CD4-positive, alpha-beta T cell (primary cell): ENCODE data around the gene TXNIP. TPM values are rescaled to one million over a fixed set of nuclear protein-coding genes. Genes with fewer than 3 reads are reported as not detected.
A peak's percentile ranks its signal among the peaks of the same experiment; 100 is the strongest.

Experiments used
- ATAC-seq: fragments of 200-7000 bp; cut with Tn5 transposase; one replicate; pipeline ENCODE4 v1.10.0; 2022; ENCODE audit warnings: mild to moderate bottlenecking; ENCODE audit not compliant: poor library complexity
- CTCF ChIA-PET: fragments of 350-600 bp; sonication (Branson Sonifier 250); formaldehyde crosslinking; loops from one replicate; lab custom pipeline; 2021; ENCODE audit warnings: antibody characterized with exemption, inconsistent platforms; lab: Charles Lee
- POLR2A ChIA-PET: fragments of 350-600 bp; sonication (Branson Sonifier 250); formaldehyde crosslinking; loops from one replicate; lab custom pipeline; 2021; ENCODE audit warnings: antibody characterized with exemption, inconsistent platforms; lab: Charles Lee
- DNase-seq, 14 experiments: peaks; one replicate each; pipeline ENCODE4 v3.0.0-alpha.2; 2013 to 2020; ENCODE audit warnings: mixed read lengths in 2 of 14
- H3K27ac ChIP-seq, 2 donors: one replicate each; pipeline versions ENCODE4 v1.5.1 to v1.7.0; 2013; ENCODE audit warnings: low read length in 2 of 2, low read depth in 1 of 2, mild to moderate bottlenecking in 1 of 2
- H3K27me3 ChIP-seq, 2 experiments: 1 replicate in 1 of 2; 2 replicates in 1 of 2; pipeline versions ENCODE4 v1.6.1 to v1.7.0; 2013; ENCODE audit warnings: low read length in 2 of 2, control low read depth in 1 of 2, mild to moderate bottlenecking in 1 of 2, moderate library complexity in 1 of 2; ENCODE audit not compliant: insufficient read depth in 2 of 2, control insufficient read depth in 1 of 2
- H3K36me3 ChIP-seq: one replicate; pipeline ENCODE4 v1.6.1; 2013; ENCODE audit warnings: low read length, control low read depth; ENCODE audit not compliant: insufficient read depth
- H3K4me1 ChIP-seq: one replicate; pipeline ENCODE4 v1.6.1; 2013; ENCODE audit warnings: low read length, control low read depth; ENCODE audit not compliant: insufficient read depth
- H3K4me3 ChIP-seq: one replicate; pipeline ENCODE4 v1.5.1; 2013; ENCODE audit warnings: mild to moderate bottlenecking, low read length, moderate library complexity
- H3K9me3 ChIP-seq, 2 experiments: 1 replicate in 1 of 2; 2 replicates in 1 of 2; pipeline versions ENCODE4 v1.6.1 to v1.7.0; 2013; ENCODE audit warnings: low read length in 2 of 2, mild to moderate bottlenecking in 2 of 2, control low read depth in 1 of 2, moderate library complexity in 1 of 2; ENCODE audit not compliant: control insufficient read depth in 1 of 2, insufficient read depth in 1 of 2
- H3K27ac Mint-ChIP-seq: one replicate; pipeline ENCODE4 v1.8.0; 2020; ENCODE audit warnings: mixed read lengths
- H3K27me3 Mint-ChIP-seq: one replicate; pipeline ENCODE4 v1.8.0; 2021; ENCODE audit warnings: mixed read lengths
- H3K36me3 Mint-ChIP-seq: one replicate; pipeline ENCODE4 v1.8.0; 2021; ENCODE audit warnings: low read depth, mixed read lengths
- H3K4me1 Mint-ChIP-seq: one replicate; pipeline ENCODE4 v1.8.0; 2021; ENCODE audit warnings: low read depth, mixed read lengths
- H3K4me3 Mint-ChIP-seq: one replicate; pipeline ENCODE4 v1.8.0; 2020; ENCODE audit warnings: mild to moderate bottlenecking, mixed read lengths
- H3K9me3 Mint-ChIP-seq: one replicate; pipeline ENCODE4 v1.8.0; 2020; ENCODE audit warnings: mixed read lengths
- CTCF ChIP-seq: fragments of 200-600 bp; IDR thresholded peaks from one replicate; pipeline ENCODE4 v1.8.0; 2022; ENCODE audit warnings: antibody characterized with exemption, mild to moderate bottlenecking
- intact Hi-C, 2 experiments: fragments of 100-400 bp; cut with DNase I in 1 of 2; cut with micrococcal nuclease in 1 of 2; formaldehyde crosslinking; loops; one replicate each; pipeline versions ENCODE4 v1.15.1 to v1.9.0; 2023 to 2025; cut with DNase I, micrococcal nuclease
- total RNA-seq, 174 experiments: library from RNA in 2 of 174; stranded (reverse) in 2 of 174; gene quantifications; one replicate each; pipeline ENCODE4 v1.2.3 and lab custom pipeline; 2021 to 2026

TXNIP gene
- total RNA-seq, 2 experiments from 2014 or later, result 1,317 to 1,358 TPM

GRCh38 chr1:145959957-145960467, 36.4 kb downstream of the TXNIP start:
- peak in 1 of 14 experiments; percentile 20 for DNase-seq
- H3K27ac Mint-ChIP-seq, result peak overlapping the region; percentile 87
- ATAC-seq, result no peak
- Histone ChIP-seq H3K4me3 (peak overlapping the region; percentile 72), H3K27me3 (no peaks in the 10 kb centered on the region), H3K36me3 (no peaks in the 10 kb centered on the region), H3K9me3 (no peaks in the 10 kb centered on the region), H3K4me1 (peaks cover 69% of the 10 kb centered on the region), H3K27ac (peak overlapping the region; percentile 36 to 52)
- intact Hi-C loops, result loop anchor here (2.0 to 5.0 kb wide), 4 partner anchors 37 to 1582 kb away; partner anchors contain the start of genes PEX11B (in 2 of the 2), BCL9 (in 1 of the 2), PIAS3 (in 1 of the 2) and TXNIP (in 1 of the 2)
- H3K27me3 Mint-ChIP-seq, result no peaks in the 10 kb centered on the region
- peak overlapping the region; percentile 96 for H3K4me3 Mint-ChIP-seq
- no peak for TF ChIP-seq CTCF
- H3K4me1 Mint-ChIP-seq, result peaks cover 77% of the 10 kb centered on the region
- ChIA-PET CTCF (interaction anchor here (1.1 to 2.1 kb wide), 2 partner anchors 16 to 33 kb away, joined by 7 to 11 read pairs; partner anchors contain the start of gene RBM8A), POLR2A (interaction anchor here (0.7 to 8.8 kb wide), 7 partner anchors 19 to 42 kb away, joined by 3 to 213 read pairs (median 57); partner anchors contain the start of genes PEX11B, RBM8A and TXNIP)
- no peaks in the 10 kb centered on the region for H3K9me3 Mint-ChIP-seq
- H3K36me3 Mint-ChIP-seq, result peaks cover 18% of the 10 kb centered on the region

- no peaks in the 10 kb centered on the region for H3K27me3 ChIP-seq
- CTCF ChIA-PET, result interaction anchor here (2.1 kb wide), 1 partner anchor 17 kb away, joined by 11 read pairs; no protein-coding TSS in a partner anchor
- peak overlapping the region; percentile 96 for H3K4me3 Mint-ChIP-seq
- peak overlapping the region; percentile 87 for H3K27ac Mint-ChIP-seq
- no peak for TF ChIP-seq CTCF
- no peak for ATAC-seq
- no peaks in the 10 kb centered on the region for H3K27me3 Mint-ChIP-seq
- H3K4me1 ChIP-seq, result peaks cover 74% of the 10 kb centered on the region
- H3K36me3 Mint-ChIP-seq, result peaks cover 17% of the 10 kb centered on the region
- H3K9me3 ChIP-seq, result no peaks in the 10 kb centered on the region
- H3K4me1 Mint-ChIP-seq, result peaks cover 79% of the 10 kb centered on the region
- no peaks in the 10 kb centered on the region for H3K36me3 ChIP-seq
- H3K27ac ChIP-seq, result peak overlapping the region in 1 of 2 donors; percentile 11
- DNase-seq, result peak in 1 of 14 experiments; percentile 30
- H3K4me3 ChIP-seq, result peak overlapping the region; percentile 6
- H3K9me3 Mint-ChIP-seq, result no peaks in the 10 kb centered on the region
- POLR2A ChIA-PET, result interaction anchor here (1.5 to 8.8 kb wide), 10 partner anchors 12 to 114 kb away, joined by 3 to 213 read pairs (median 38); partner anchors contain the start of genes NUDT17, PEX11B, PIAS3 and RBM8A
- intact Hi-C loops, result loop anchor here (2.0 to 5.0 kb wide), 3 partner anchors 42 to 1583 kb away; partner anchors contain the start of genes PEX11B (in 2 of the 2), BCL9 (in 1 of the 2) and PIAS3 (in 1 of the 2)
Measured at GRCh38 chr1:145959333-145959732, 37.0 kb downstream of the TXNIP start.

- ChIA-PET POLR2A (interaction anchor here (1.1 to 8.8 kb wide), 21 partner anchors 7 to 134 kb away, joined by 3 to 213 read pairs (median 7); partner anchors contain the start of genes ANKRD34A, ANKRD35, NUDT17 and PEX11B), CTCF (interaction anchor here (1.4 to 3.8 kb wide), 3 partner anchors 18 to 67 kb away, joined by 5 to 19 read pairs (median 11); partner anchors contain the start of gene RBM8A)
- peaks cover 21% of the 10 kb centered on the region for H3K36me3 Mint-ChIP-seq
- H3K27me3 Mint-ChIP-seq, result no peaks in the 10 kb centered on the region
- Histone ChIP-seq H3K4me1 (peaks cover 74% of the 10 kb centered on the region), H3K4me3 (no peak overlapping the region), H3K9me3 (no peaks in the 10 kb centered on the region), H3K27ac (peak overlapping the region in 1 of 2 donors; percentile 11), H3K36me3 (peaks cover 4% of the 10 kb centered on the region), H3K27me3 (no peaks in the 10 kb centered on the region)
- DNase-seq (no peak), ATAC-seq (no peak)
- no peaks in the 10 kb centered on the region for H3K9me3 Mint-ChIP-seq
- peak overlapping the region; percentile 96 for H3K4me3 Mint-ChIP-seq
- H3K4me1 Mint-ChIP-seq, result peaks cover 79% of the 10 kb centered on the region
- intact Hi-C loops, result loop anchor here (1.0 to 5.0 kb wide), 4 partner anchors 31 to 1584 kb away; partner anchors contain the start of genes PEX11B (in 2 of the 2), BCL9 (in 1 of the 2), PIAS3 (in 1 of the 2) and RBM8A (in 1 of the 2)
- TF ChIP-seq CTCF, result no peak
- H3K27ac Mint-ChIP-seq, result peak overlapping the region; percentile 87
Measured at GRCh38 chr1:145958734-145959133, 37.6 kb downstream of the TXNIP start.
